Adrenal gland (tissue), 12 donors: ENCODE measurements around the gene PCDH9. TPM values are rescaled to one million over a fixed set of nuclear protein-coding genes. Genes with fewer than 3 reads are reported as not detected.

Experiments
- DNase-seq, 7 donors: peaks; one replicate each; pipeline ENCODE4 v3.0.0-alpha.2; 2019 to 2020
- H3K27ac ChIP-seq, 5 donors: fragments of 200-600 bp; sonication (generic) in 4 of 5; 1 replicate in 3 of 5; 2 replicates in 2 of 5; pipeline versions ENCODE4 v1.5.1 to v1.8.0; 2016 to 2020; ENCODE audit warnings: mild to moderate bottlenecking in 1 of 5
- H3K27me3 ChIP-seq: fragments of 200-600 bp; 2 replicates; pipeline ENCODE4 v1.8.0; 2021
- H3K36me3 ChIP-seq, 2 donors: fragments of 200-600 bp; replicated peaks in 1 of 2; 1 replicate in 1 of 2; 2 replicates in 1 of 2; pipeline versions ENCODE4 v1.5.1 to v1.8.0; 2018 to 2022
- H3K4me1 ChIP-seq, 2 donors: fragments of 200-600 bp; replicated peaks in 1 of 2; 1 replicate in 1 of 2; 2 replicates in 1 of 2; pipeline versions ENCODE4 v1.5.1 to v1.8.0; 2018 to 2021
- H3K4me3 ChIP-seq, 4 donors: fragments of 200-600 bp; sonication (generic) in 3 of 4; one replicate each; pipeline ENCODE4 v1.5.1; 2016 to 2018
- H3K9me3 ChIP-seq, 3 donors: fragments of 200-600 bp; sonication (generic) in 1 of 3; replicated peaks in 1 of 3; 1 replicate in 2 of 3; 2 replicates in 1 of 3; pipeline versions ENCODE4 v1.5.1 to v1.8.0; 2016 to 2021
- POLR2A ChIP-seq, 2 donors: fragments of 450-650 bp; IDR thresholded peaks; one replicate each; pipeline ENCODE4 v1.6.1; 2017; ENCODE audit warnings: antibody characterized with exemption in 2 of 2, mild to moderate bottlenecking in 2 of 2, moderate library complexity in 1 of 2
- WGBS, 4 donors: extraction: QIAGEN DNeasy Blood & Tissue Kit in 2 of 4; methylation state at CpG; one replicate each; pipeline versions ENCODE4 v1.1.5 to v1.1.7; 2013 to 2017; 5-methylcytosine and 5-hydroxymethylcytosine counted together
- intact Hi-C, 2 donors: fragments of 100-400 bp; cut with DNase I; formaldehyde crosslinking; loops; one replicate each; pipeline versions ENCODE4 v1.14.1 to v1.15.0; 2022 to 2023
- polyA plus RNA-seq, 3 donors: library from polyadenylated mRNA; stranded (reverse); fragments of 200-250 nt in 2 of 3; fragments of 350-450 nt in 1 of 3; fragmentation: Illumina TruSeq in 1 of 3; extraction: RNeasy Lipid Tissue Mini Kit (QIAGEN cat#74804) in 1 of 3; gene quantifications; one replicate each; pipeline ENCODE4 v1.2.3, GENCODE V29; 2013 to 2014
- total RNA-seq, 9 donors: library from RNA; depleted of rRNA in 4 of 9; stranded (reverse); fragments of >200 nt in 4 of 9; fragments of 120-200 nt in 1 of 9; fragmentation: NEBNext Ultra II Directional in 1 of 9; extraction: Animal tissue kit (Norgen Biotek cat#: 25700) in 1 of 9; gene quantifications; one replicate each; pipeline versions ENCODE4 v1.1.0 to v1.2.4, GENCODE V29; 2013 to 2023
- TF ChIP-seq, protein P1 (sequence below), 6 experiments: fragments of 450-650 bp in 4 of 6; fragments of 200-600 bp in 2 of 6; sonication (generic) in 1 of 6; IDR thresholded peaks; 1 replicate in 5 of 6; 2 replicates in 1 of 6; pipeline versions ENCODE4 v1.5.1 to v1.8.0; 2016 to 2021; ENCODE audit warnings: antibody characterized with exemption in 6 of 6, mild to moderate bottlenecking in 2 of 6, moderate library complexity in 1 of 6
- donor health status: healthy with polysubstance abuse.
- donor health status: Bipolar disorder and iron deficiency.
- donor health status: DM: yes; HTN: yes; CAD: no.
- donor health status: DM: no; HTN: no; CAD: no.
- donor health status: DM: no; HTN: no; CAD: no.
- donor health status: DM: yes; HTN: yes; CAD: no.

Gene PCDH9
- total and polyA plus RNA-seq, 12 donors = 0.71 to 10.9 (median 3.6) TPM

DNA sequence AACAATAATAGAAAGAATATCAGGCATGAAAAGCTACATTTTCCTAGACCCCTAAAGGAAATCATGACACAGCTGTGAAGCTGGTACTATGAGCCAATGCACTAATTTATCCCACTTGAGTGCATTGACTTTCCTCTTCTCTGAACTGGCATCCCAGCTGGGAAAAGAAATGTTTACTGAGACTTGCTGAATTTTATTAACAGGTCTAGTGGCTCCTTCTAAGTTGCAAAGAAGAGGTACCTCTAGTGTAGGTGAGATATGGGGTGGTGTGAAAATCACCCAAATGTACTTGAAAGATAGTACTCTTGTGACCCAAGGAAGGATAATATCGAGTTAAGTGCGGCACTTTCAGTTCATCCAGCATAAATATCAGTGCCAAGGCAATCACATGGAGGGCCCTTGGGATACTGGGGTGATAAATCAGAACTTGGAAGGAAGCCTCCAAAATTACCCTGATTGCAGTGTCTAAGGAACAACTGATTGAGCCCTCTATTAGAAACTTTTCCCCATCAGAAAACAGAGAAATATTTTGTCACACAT lies 369.2 kb downstream of the PCDH9 start:
- Histone ChIP-seq H3K27ac (no peak overlapping the region), H3K4me1 (no peaks in the 10 kb centered on the region), H3K4me3 (no peak overlapping the region), H3K9me3 (peaks cover 0 to 2% (median 0%) of the 10 kb centered on the region in 3 donors), H3K27me3 (no peaks in the 10 kb centered on the region), H3K36me3 (no peaks in the 10 kb centered on the region)
- WGBS, 4 donors = 65 to 80% (median 74%) methylated on average over 2 of the region's 2 CpGs
- intact Hi-C loops = no loop called here
- TF ChIP-seq, protein P1, sequence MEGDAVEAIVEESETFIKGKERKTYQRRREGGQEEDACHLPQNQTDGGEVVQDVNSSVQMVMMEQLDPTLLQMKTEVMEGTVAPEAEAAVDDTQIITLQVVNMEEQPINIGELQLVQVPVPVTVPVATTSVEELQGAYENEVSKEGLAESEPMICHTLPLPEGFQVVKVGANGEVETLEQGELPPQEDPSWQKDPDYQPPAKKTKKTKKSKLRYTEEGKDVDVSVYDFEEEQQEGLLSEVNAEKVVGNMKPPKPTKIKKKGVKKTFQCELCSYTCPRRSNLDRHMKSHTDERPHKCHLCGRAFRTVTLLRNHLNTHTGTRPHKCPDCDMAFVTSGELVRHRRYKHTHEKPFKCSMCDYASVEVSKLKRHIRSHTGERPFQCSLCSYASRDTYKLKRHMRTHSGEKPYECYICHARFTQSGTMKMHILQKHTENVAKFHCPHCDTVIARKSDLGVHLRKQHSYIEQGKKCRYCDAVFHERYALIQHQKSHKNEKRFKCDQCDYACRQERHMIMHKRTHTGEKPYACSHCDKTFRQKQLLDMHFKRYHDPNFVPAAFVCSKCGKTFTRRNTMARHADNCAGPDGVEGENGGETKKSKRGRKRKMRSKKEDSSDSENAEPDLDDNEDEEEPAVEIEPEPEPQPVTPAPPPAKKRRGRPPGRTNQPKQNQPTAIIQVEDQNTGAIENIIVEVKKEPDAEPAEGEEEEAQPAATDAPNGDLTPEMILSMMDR (IDR thresholded peaks at IDR 0.05) = no peak
- no peak for TF ChIP-seq POLR2A (IDR thresholded peaks at IDR 0.05)
- DNase-seq = no peak

DNA sequence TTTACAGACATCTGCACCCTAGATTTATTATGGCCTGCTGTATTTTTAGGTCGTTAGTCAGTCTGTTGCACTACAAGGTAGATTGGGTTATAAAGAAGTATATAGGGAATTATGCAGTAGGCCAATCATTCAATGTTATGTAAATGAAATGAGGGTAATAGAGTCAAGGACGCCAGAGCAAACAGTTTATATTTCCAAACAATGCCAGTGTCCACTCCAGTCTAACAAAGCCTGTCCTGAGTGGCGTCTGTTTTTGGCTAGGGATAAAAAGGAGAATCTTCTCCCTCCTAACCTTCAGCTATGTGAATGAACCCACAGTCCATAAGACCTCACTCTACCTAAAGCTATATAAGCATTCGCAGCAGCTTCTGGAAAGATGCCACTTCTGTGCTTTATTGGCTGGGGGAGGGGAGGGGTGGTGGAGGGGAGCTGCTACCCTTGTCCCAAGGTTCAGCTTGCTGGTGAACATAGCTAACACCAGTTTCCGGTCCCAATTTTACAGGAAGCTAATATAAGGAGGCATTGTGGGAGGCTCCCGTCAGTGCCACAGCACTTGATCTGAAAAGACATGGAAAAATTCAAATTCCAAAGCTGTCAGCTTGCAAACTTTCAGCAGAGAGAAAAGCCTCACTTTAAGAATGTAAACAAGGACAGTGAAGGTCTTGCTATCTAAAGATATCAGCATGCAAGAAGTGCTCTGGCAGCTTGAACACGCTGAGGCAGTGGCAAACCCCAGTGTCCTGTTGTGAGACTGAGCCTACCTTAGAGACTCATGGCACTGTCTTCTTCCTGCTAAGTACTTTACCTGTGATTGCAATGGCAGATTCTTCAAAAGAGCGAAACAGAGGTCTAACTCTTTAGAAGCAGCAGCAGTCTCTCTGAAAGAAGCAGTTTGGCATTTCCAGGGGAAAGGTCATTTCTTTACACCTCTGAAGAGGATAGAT lies 369.9 kb downstream of the PCDH9 start:
- Histone ChIP-seq H3K36me3 (no peaks in the 10 kb centered on the region), H3K27me3 (no peaks in the 10 kb centered on the region), H3K9me3 (peaks cover 0 to 2% (median 0%) of the 10 kb centered on the region in 3 donors), H3K4me3 (no peak overlapping the region), H3K4me1 (no peaks in the 10 kb centered on the region), H3K27ac (no peak overlapping the region)
- intact Hi-C loops = no loop called here
- DNase-seq = no peak
- TF ChIP-seq, protein P1 (IDR thresholded peaks at IDR 0.05) = no peak
- no peak for TF ChIP-seq POLR2A (IDR thresholded peaks at IDR 0.05)
- 77 to 84% (median 79%) methylated on average over 8 of the region's 8 CpGs for WGBS, 4 donors

DNA sequence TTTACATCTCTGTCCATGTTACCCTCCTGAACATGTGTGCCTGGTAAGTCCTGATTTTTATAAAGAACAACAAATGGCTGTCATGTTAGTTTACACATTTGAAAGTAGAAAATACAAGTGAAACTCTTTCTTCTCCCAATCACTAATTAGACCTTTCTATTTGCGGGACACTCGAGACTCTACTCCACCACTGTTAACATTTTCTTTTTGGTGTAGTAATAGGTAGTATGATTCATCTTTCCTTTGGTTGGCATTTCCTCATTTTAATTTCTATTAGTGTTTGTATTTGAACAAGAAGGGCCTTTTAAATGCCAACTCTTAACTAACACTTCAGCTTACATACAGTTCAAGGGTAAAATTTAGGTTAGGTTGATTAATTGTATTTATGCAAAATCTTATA lies 371.1 kb downstream of the PCDH9 start:
- H3K27me3 ChIP-seq = no peaks in the 10 kb centered on the region
- H3K27ac ChIP-seq = no peak overlapping the region
- TF ChIP-seq POLR2A (IDR thresholded peaks at IDR 0.05) = no peak
- TF ChIP-seq, protein P1 (IDR thresholded peaks at IDR 0.05) = no peak
- H3K36me3 ChIP-seq = no peaks in the 10 kb centered on the region
- H3K4me1 ChIP-seq = no peaks in the 10 kb centered on the region
- H3K9me3 ChIP-seq = peaks cover 0 to 2% (median 0%) of the 10 kb centered on the region in 3 donors
- DNase-seq = no peak
- intact Hi-C loops = no loop called here
- H3K4me3 ChIP-seq = no peak overlapping the region
- WGBS, 4 donors = 79 to 89% (median 82%) methylated on average over 2 of the region's 2 CpGs

DNA sequence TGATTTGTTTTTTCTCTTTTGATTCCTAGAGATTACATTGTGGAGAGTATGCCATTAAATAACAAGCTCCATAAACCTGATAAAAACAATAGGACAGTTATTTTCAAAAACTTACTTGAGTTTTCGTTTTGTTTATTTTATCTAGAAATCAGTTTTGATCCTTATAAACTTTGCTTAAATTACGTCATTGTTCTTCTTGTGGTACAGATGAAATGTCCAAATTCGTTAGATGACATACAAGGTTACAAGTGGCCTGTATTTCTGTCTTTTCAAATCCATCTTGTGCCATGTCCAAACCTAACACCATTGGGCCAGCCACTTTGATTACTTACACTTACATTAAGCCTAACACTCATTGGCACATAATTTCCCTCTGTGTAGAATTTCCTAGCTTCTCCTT lies 372.0 kb downstream of the PCDH9 start:
- TF ChIP-seq, protein P1 (IDR thresholded peaks at IDR 0.05) = no peak
- TF ChIP-seq POLR2A (IDR thresholded peaks at IDR 0.05) = no peak
- Histone ChIP-seq H3K27me3 (no peaks in the 10 kb centered on the region), H3K4me3 (no peak overlapping the region), H3K9me3 (peaks cover 0 to 2% (median 0%) of the 10 kb centered on the region in 3 donors), H3K4me1 (no peaks in the 10 kb centered on the region), H3K27ac (no peak overlapping the region), H3K36me3 (no peaks in the 10 kb centered on the region)
- no peak for DNase-seq
- 62 to 78% (median 71%) methylated on average over 3 of the region's 3 CpGs for WGBS, 4 donors
- intact Hi-C loops = no loop called here
